D341Med (cell line): ENCODE measurements around the gene SREK1.
A peak's percentile ranks its signal among the peaks of the same experiment; 100 is the strongest.
"Not testable (repeated sequence)": the region's sequence is repeated elsewhere in the genome, so short reads cannot be mapped to it uniquely, and the experiment has no call there.

Source experiments
- DNase-seq: peaks from one replicate; pipeline ENCODE4 v3.0.0; 2012; ENCODE audit warnings: low spot score

The SREK1 gene

GRCh38 chr5:66144074-66144833, at the start of gene SREK1:
SREK1 (plus strand) TSS chr5:66144300; CDS start chr5:66144377, 77 bp downstream.
- DNase-seq: peak; percentile 97

GRCh38 chr5:66100851-66101250, 43.2 kb upstream of the SREK1 start:
- no peak for DNase-seq

GRCh38 chr5:66113160-66113559, 30.9 kb upstream of the SREK1 start:
- DNase-seq: no peak

GRCh38 chr5:66118304-66118703, 25.8 kb upstream of the SREK1 start:
- no peak for DNase-seq

GRCh38 chr5:66122379-66123034, 21.6 kb upstream of the SREK1 start:
- DNase-seq: no peak

- no peak for DNase-seq
Measured at GRCh38 chr5:66129144-66129543, 15.0 kb upstream of the SREK1 start.

- DNase-seq: no peak
Measured at GRCh38 chr5:66130493-66130892, 13.6 kb upstream of the SREK1 start.

GRCh38 chr5:66134407-66134861, 9.7 kb upstream of the SREK1 start:
- DNase-seq: no peak

- DNase-seq: no peak
Measured at GRCh38 chr5:66136053-66136452, 8.0 kb upstream of the SREK1 start.

GRCh38 chr5:66136944-66137343, 7.2 kb upstream of the SREK1 start:
- DNase-seq: not testable (repeated sequence)

- DNase-seq: no peak
Measured at GRCh38 chr5:66138637-66139317, 5.3 kb upstream of the SREK1 start.

GRCh38 chr5:66139318-66139712, 4.8 kb upstream of the SREK1 start:
- DNase-seq: no peak

GRCh38 chr5:66142417-66142816, 1.7 kb upstream of the SREK1 start:
- DNase-seq: no peak

GRCh38 chr5:66143473-66144073, 527 bp upstream of the SREK1 start:
- DNase-seq: no peak

- no peak for DNase-seq
Measured at GRCh38 chr5:66144834-66145390, 812 bp downstream of the SREK1 start.

GRCh38 chr5:66145737-66146136, 1.6 kb downstream of the SREK1 start:
- DNase-seq: no peak

- DNase-seq: no peak
Measured at GRCh38 chr5:66149950-66150349, 5.8 kb downstream of the SREK1 start.

- no peak for DNase-seq
Measured at GRCh38 chr5:66151030-66151429, 6.9 kb downstream of the SREK1 start.

GRCh38 chr5:66151491-66151890, 7.4 kb downstream of the SREK1 start:
- no peak for DNase-seq

GRCh38 chr5:66157046-66157445, 12.9 kb downstream of the SREK1 start:
- no peak for DNase-seq

GRCh38 chr5:66161356-66161755, 17.3 kb downstream of the SREK1 start:
- DNase-seq: no peak
